H9 (cell line): ENCODE results near the gene PLA2G4E. TPM values are rescaled to one million over a fixed set of nuclear protein-coding genes. Genes with fewer than 3 reads are reported as not detected.

Source experiments
- DNase-seq: peaks from one replicate; pipeline ENCODE4 v3.0.0-alpha.2; 2017
- H2AFZ ChIP-seq: one replicate; pipeline ENCODE4 v1.6.1; 2013; ENCODE audit warnings: mild to moderate bottlenecking, low read length, control low read depth, moderate library complexity
- H2AK5ac ChIP-seq: 2 replicates; pipeline ENCODE4 v1.6.1; 2013; ENCODE audit warnings: low read length, control low read depth, mixed read lengths; ENCODE audit not compliant: insufficient read length
- H2BK120ac ChIP-seq: one replicate; pipeline ENCODE4 v1.6.1; 2013; ENCODE audit warnings: low read depth, mild to moderate bottlenecking, low read length, control low read depth, inconsistent platforms; ENCODE audit not compliant: poor library complexity, severe bottlenecking
- H2BK12ac ChIP-seq: 2 replicates; pipeline ENCODE4 v1.6.1; 2013; ENCODE audit warnings: low read length, control low read depth, mixed read lengths, low read depth; ENCODE audit not compliant: insufficient read length
- H2BK15ac ChIP-seq: 2 replicates; pipeline ENCODE4 v1.6.1; 2013; ENCODE audit warnings: low read depth, low read length, control low read depth
- H2BK20ac ChIP-seq: one replicate; pipeline ENCODE4 v1.6.1; 2013; ENCODE audit warnings: low read depth, mild to moderate bottlenecking, low read length, control low read depth, inconsistent platforms; ENCODE audit not compliant: poor library complexity, severe bottlenecking
- H2BK5ac ChIP-seq: 2 replicates; pipeline ENCODE4 v1.6.1; 2013; ENCODE audit warnings: low read length, control low read depth, mixed read lengths; ENCODE audit not compliant: insufficient read length
- H3K14ac ChIP-seq: 2 replicates; pipeline ENCODE4 v1.6.1; 2013; ENCODE audit warnings: low read length, control low read depth; ENCODE audit not compliant: insufficient read depth
- H3K18ac ChIP-seq: 2 replicates; pipeline ENCODE4 v1.6.1; 2013; ENCODE audit warnings: low read depth, mild to moderate bottlenecking, mixed read lengths, low read length, control low read depth; ENCODE audit not compliant: insufficient read length
- H3K23ac ChIP-seq: 2 replicates; pipeline ENCODE4 v1.6.1; 2013; ENCODE audit warnings: low read length, control low read depth, mixed read lengths, low read depth; ENCODE audit not compliant: insufficient read length
- H3K23me2 ChIP-seq: 2 replicates; pipeline ENCODE4 v1.6.1; 2013; ENCODE audit warnings: low read depth, mild to moderate bottlenecking, mixed read lengths, low read length, control low read depth; ENCODE audit not compliant: insufficient read length, poor library complexity, severe bottlenecking
- H3K27ac ChIP-seq: 2 replicates; pipeline ENCODE4 v1.5.1; 2013; ENCODE audit warnings: low read length, control low read depth, mixed read lengths, low read depth; ENCODE audit not compliant: insufficient read length
- H3K27me3 ChIP-seq: 2 replicates; pipeline ENCODE4 v1.6.1; 2013; ENCODE audit warnings: low read length, control low read depth, inconsistent platforms; ENCODE audit not compliant: insufficient read depth
- H3K4ac ChIP-seq: 2 replicates; pipeline ENCODE4 v1.6.1; 2013; ENCODE audit warnings: low read depth, mild to moderate bottlenecking, control low read depth, inconsistent platforms, low read length, moderate library complexity
- H3K4me1 ChIP-seq: 2 replicates; pipeline ENCODE4 v1.6.1; 2013; ENCODE audit warnings: low read length, control low read depth, inconsistent platforms; ENCODE audit not compliant: insufficient read depth
- H3K4me2 ChIP-seq: 2 replicates; pipeline ENCODE4 v1.6.1; 2013; ENCODE audit warnings: low read length, control low read depth, mixed read lengths; ENCODE audit not compliant: insufficient read length, insufficient read depth
- H3K56ac ChIP-seq: 2 replicates; pipeline ENCODE4 v1.6.1; 2013; ENCODE audit warnings: low read depth, mild to moderate bottlenecking, mixed read lengths, low read length, control low read depth; ENCODE audit not compliant: insufficient read length
- H3K79me1 ChIP-seq: 2 replicates; pipeline ENCODE4 v1.6.1; 2013; ENCODE audit warnings: low read depth, mild to moderate bottlenecking, moderate library complexity, low read length, control low read depth, inconsistent platforms; ENCODE audit not compliant: insufficient read depth, poor library complexity, severe bottlenecking
- H3K79me2 ChIP-seq: 2 replicates; pipeline ENCODE4 v1.6.1; 2013; ENCODE audit warnings: low read length, control low read depth, inconsistent platforms; ENCODE audit not compliant: insufficient read depth
- H3K9ac ChIP-seq: 2 replicates; pipeline ENCODE4 v1.6.1; 2013; ENCODE audit warnings: low read length, control low read depth, mixed read lengths; ENCODE audit not compliant: insufficient read length; ENCODE audit errors: extremely low read depth
- H3K9me3 ChIP-seq: one replicate; pipeline ENCODE4 v1.6.1; 2013; ENCODE audit warnings: low read depth, low read length, inconsistent platforms; ENCODE audit not compliant: control insufficient read depth
- H3T11ph ChIP-seq: one replicate; pipeline ENCODE4 v1.6.1; 2013; ENCODE audit warnings: mild to moderate bottlenecking, low read length, control low read depth, inconsistent platforms
- H4K20me1 ChIP-seq: one replicate; pipeline ENCODE4 v1.6.1; 2013; ENCODE audit not compliant: control insufficient read depth, insufficient read length, insufficient read depth
- H4K5ac ChIP-seq: 2 replicates; pipeline ENCODE4 v1.6.1; 2013; ENCODE audit warnings: low read depth, mild to moderate bottlenecking, mixed read lengths, low read length, control low read depth; ENCODE audit not compliant: insufficient read length
- H4K8ac ChIP-seq: replicated peaks from 2 replicates; pipeline ENCODE4 v1.6.1; 2013; ENCODE audit warnings: low read length, control low read depth, mixed read lengths, low read depth; ENCODE audit not compliant: insufficient read length
- H4K91ac ChIP-seq: 2 replicates; pipeline ENCODE4 v1.6.1; 2013; ENCODE audit warnings: low read depth, mild to moderate bottlenecking, moderate library complexity, mixed read lengths, low read length, control low read depth; ENCODE audit not compliant: insufficient read length
- H3K27ac Mint-ChIP-seq, 3 experiments: 2 replicates in 2 of 3; 3 replicates in 1 of 3; pipeline ENCODE4 v1.8.0; 2020 to 2021; ENCODE audit warnings: mixed read lengths in 3 of 3, mild to moderate bottlenecking in 1 of 3, moderate library complexity in 1 of 3
- H3K27me3 Mint-ChIP-seq: 2 replicates; pipeline ENCODE4 v1.8.0; 2021; ENCODE audit warnings: low read depth, mild to moderate bottlenecking, moderate library complexity, mixed read lengths
- H3K36me3 Mint-ChIP-seq, 3 experiments: 2 replicates in 2 of 3; 3 replicates in 1 of 3; pipeline ENCODE4 v1.8.0; 2020 to 2021; ENCODE audit warnings: low read depth in 3 of 3, mixed read lengths in 3 of 3; ENCODE audit not compliant: insufficient read depth in 1 of 3
- H3K4me1 Mint-ChIP-seq, 2 experiments: 2 replicates each; pipeline ENCODE4 v1.8.0; 2020; ENCODE audit warnings: mixed read lengths in 2 of 2
- H3K4me3 Mint-ChIP-seq, 2 experiments: 2 replicates in 1 of 2; 3 replicates in 1 of 2; pipeline ENCODE4 v1.8.0; 2020 to 2021; ENCODE audit warnings: mild to moderate bottlenecking in 2 of 2, mixed read lengths in 2 of 2, moderate library complexity in 1 of 2
- H3K9me3 Mint-ChIP-seq, 2 experiments: 2 replicates in 1 of 2; 3 replicates in 1 of 2; pipeline ENCODE4 v1.8.0; 2020; ENCODE audit warnings: mild to moderate bottlenecking in 2 of 2, mixed read lengths in 2 of 2, moderate library complexity in 1 of 2
- CTCF ChIP-seq: fragments of 200-600 bp; sonication (generic); conservative IDR thresholded peaks from 3 replicates; pipeline ENCODE4 v1.8.0; 2021; ENCODE audit warnings: antibody characterized with exemption, mild to moderate bottlenecking
- WGBS: extraction: QIAGEN DNeasy Blood & Tissue Kit; methylation state at CpG from one replicate; pipeline ENCODE4 v1.1.7; 2013; ENCODE audit warnings: missing lambda C conversion rate, low lambda C conversion rate, mixed read lengths; ENCODE audit not compliant: insufficient read length; ENCODE audit errors: extremely low coverage; 5-methylcytosine and 5-hydroxymethylcytosine counted together
- total RNA-seq: library from RNA; stranded (reverse); gene quantifications from 2 replicates; pipeline ENCODE4 v1.2.1, GENCODE V29; 2021

PLA2G4E gene
- total RNA-seq, 1 experiment from 2014 or later = not detected

- Mint-ChIP-seq H3K4me3 (no peak overlapping the region), H3K27ac (no peak overlapping the region), H3K27me3 (peaks cover 16% of the 10 kb centered on the region), H3K4me1 (peaks cover 4 to 12% of the 10 kb centered on the region in 2 experiments), H3K36me3 (no peaks in the 10 kb centered on the region), H3K9me3 (no peaks in the 10 kb centered on the region; a peak in 2 of 5 replicates)
- no peak for DNase-seq
- Histone ChIP-seq H2BK20ac (no peak overlapping the region), H3K9ac (no peak overlapping the region), H2BK5ac (no peak overlapping the region), H2BK120ac (no peak overlapping the region), H3K27ac (no peak overlapping the region), H3K23me2 (peaks cover 3% of the 10 kb centered on the region), H3K14ac (no peak overlapping the region), H2AK5ac (no peak overlapping the region), H3K56ac (no peak overlapping the region), H3T11ph (no peak overlapping the region), H4K20me1 (no peaks in the 10 kb centered on the region), H2AFZ (no peak overlapping the region), H3K4ac (no peak overlapping the region), H3K4me1 (no peaks in the 10 kb centered on the region), H3K9me3 (no peaks in the 10 kb centered on the region), H3K79me1 (no peaks in the 10 kb centered on the region), H2BK12ac (no peak overlapping the region), H3K4me2 (no peak overlapping the region), H3K23ac (no peak overlapping the region), H3K79me2 (no peaks in the 10 kb centered on the region), H4K5ac (no peak overlapping the region), H2BK15ac (no peak overlapping the region), H3K27me3 (no peaks in the 10 kb centered on the region), H4K8ac (no peak overlapping the region), H4K91ac (no peak overlapping the region), H3K18ac (no peak overlapping the region)
- TF ChIP-seq CTCF = no peak
- no CpG with 5 or more reads among the region's 3 CpGs for WGBS
Measured at GRCh38 chr15:42058791-42059190, 37.9 kb upstream of the PLA2G4E start.
